ENCODE measurements around the gene BLM.
"Not testable (repeated sequence)": the region's sequence is repeated elsewhere in the genome, so short reads cannot be mapped to it uniquely, and the experiment has no call there.

Gene BLM

GRCh38 chr15:90818251-90819210, 101.4 kb downstream of the BLM start:
- DNase-seq (ENCODE audit: low read depth in 2 of 3, low spot score in 1 of 3) = peak in 1 of 3 donors; percentile 35

GRCh38 chr15:90819390-90819789, 102.2 kb downstream of the BLM start:
- DNase-seq (ENCODE audit: low read depth in 2 of 3, low spot score in 1 of 3) = no peak

DNA sequence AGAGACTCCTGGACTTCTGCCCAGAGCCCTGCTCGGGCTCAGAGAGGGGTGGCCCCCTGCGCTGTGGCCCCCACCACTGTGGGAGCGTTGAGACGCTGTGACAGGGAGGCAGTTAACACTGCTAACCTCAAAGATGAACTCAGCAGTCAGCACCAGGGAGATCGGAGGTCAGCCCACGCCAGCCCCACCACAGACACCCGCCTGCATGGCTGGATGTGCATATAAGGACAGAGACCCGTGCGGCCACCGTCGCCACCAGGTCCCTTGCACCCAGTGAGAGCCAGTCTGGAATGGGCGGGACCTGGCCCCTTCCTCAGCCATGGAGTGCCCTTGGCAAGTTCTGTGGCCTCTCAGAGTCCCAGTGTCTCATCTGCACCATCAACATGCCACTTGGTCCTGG, 102.7 kb downstream of the BLM start:
- DNase-seq (ENCODE audit: low read depth in 2 of 3, low spot score in 1 of 3) = no peak

DNA sequence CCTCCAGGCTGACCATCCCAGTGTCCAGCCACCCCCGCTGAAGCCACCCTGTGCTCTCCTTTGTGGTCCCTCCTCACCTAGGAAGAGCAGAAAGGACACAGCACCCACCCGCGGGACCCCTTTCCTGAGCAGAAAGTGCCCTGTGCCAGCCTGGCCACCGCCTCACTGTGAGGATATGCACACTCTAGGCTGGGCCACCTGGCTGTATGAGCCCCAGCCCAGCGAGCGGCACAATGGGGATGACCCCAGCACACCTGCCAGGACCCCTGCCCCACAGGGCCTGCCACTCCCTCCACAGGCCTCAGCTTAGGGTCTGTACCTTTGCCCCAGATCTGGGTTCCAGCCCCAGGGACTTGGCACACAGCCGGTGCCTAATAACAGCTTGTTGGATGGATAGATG, 103.3 kb downstream of the BLM start:
- DNase-seq (ENCODE audit: low read depth in 2 of 3, low spot score in 1 of 3) = no peak

DNA sequence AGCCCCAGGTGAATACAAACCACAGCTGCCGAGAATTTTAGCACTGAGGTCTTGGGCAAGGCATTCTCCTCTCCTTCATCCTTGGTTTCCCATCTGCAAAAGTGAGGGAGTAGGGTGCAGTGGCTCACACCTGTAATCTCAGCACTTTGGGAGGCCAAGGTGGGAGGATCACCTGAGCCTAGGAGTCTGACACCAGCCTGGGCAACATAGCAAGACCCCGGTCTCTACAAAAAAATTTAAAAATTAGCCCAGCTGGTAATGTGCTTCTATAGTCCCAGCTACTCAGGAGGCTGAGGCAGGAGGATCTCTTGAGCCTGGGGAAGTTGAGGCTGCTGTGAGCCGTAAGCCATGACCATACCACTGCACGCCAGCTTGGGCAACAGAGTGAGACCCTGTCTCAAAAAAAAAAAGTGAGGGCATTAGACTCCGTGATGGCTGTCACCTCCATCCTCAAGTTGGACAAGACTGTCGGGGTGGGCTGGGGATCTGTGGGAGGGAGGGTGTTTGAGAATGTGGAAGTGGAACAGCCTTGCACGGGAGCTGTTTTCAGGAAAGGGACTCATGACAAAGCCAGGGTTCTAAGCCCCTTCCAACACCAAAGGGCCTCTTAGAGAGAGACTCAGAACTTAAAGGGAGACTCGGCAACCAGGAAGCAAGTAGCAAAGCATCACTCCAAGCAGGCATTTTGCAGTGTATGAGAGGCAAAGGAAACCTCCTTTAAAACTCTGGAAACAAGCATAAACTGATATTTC, 105.2 kb downstream of the BLM start:
- DNase-seq (ENCODE audit: low read depth in 2 of 3, low spot score in 1 of 3) = no peak

GRCh38 chr15:90823455-90823974, 106.4 kb downstream of the BLM start:
- DNase-seq (ENCODE audit: low read depth in 2 of 3, low spot score in 1 of 3) = no peak

- not testable (repeated sequence) for DNase-seq (ENCODE audit: low read depth in 2 of 3, low spot score in 1 of 3)
Observed at GRCh38 chr15:90825115-90825899, 108.2 kb downstream of the BLM start.

DNA sequence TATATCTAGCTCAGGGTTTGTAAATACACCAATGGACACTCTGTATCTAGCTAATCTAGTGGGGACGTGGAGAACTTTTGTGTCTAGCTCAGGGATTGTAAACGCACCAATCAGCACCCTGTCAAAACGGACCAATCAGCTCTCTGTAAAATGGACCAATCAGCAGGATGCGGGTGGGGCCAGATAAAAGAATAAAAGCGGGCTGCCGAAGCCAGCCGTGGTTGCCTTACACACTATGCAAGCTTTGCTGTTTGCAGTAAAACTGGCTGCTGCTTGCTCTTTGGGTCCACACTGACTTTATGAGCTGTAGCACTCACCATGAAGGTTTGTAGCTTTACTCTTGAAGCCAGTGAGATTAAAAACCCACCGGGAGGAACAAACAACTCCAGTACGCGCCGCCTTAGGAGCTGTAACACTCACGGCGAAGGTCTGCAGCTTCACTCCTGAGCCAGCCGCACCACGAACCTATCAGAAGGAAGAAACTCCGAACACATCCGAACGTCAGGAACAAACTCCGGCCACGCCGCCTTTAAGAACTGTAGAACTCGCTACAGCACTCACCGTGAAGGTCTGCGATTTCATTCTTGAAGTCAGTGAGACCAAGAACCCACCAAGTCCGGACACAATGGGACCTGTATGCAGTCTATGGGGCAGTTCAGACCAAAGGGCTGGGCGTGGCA, 109.2 kb downstream of the BLM start:
- DNase-seq (ENCODE audit: low read depth in 2 of 3, low spot score in 1 of 3) = not testable (repeated sequence)

- DNase-seq (ENCODE audit: low read depth in 2 of 3, low spot score in 1 of 3) = no peak
Observed at GRCh38 chr15:90826886-90827435, 109.8 kb downstream of the BLM start.

DNA sequence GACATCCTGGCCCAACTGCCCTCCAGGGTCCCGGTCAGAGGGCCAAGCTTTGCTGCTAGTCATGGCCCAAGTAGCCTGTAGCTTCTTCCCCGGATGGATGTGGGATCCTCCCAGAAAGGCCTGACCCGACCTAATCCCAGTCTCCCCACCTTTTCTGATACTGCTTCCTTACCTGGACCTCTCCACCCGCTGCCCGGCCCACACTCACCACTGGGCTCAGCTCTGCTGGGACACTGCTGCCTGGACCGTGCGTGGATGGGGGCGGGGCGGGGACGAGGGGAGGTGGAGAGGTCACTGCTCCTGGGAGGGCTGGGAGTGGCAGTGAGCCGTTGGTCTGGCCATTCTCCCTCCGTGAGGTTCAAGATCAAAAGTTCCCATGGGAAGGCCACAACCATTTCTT, 111.0 kb downstream of the BLM start:
- DNase-seq (ENCODE audit: low read depth in 2 of 3, low spot score in 1 of 3) = no peak

- no peak for DNase-seq (ENCODE audit: low read depth in 2 of 3, low spot score in 1 of 3)
Observed at GRCh38 chr15:90829126-90829525, 112.0 kb downstream of the BLM start.

GRCh38 chr15:90829942-90830440, 112.8 kb downstream of the BLM start:
- peak; percentile 65 to 81 (median 72) for DNase-seq (ENCODE audit: low read depth in 2 of 3, low spot score in 1 of 3)

DNA sequence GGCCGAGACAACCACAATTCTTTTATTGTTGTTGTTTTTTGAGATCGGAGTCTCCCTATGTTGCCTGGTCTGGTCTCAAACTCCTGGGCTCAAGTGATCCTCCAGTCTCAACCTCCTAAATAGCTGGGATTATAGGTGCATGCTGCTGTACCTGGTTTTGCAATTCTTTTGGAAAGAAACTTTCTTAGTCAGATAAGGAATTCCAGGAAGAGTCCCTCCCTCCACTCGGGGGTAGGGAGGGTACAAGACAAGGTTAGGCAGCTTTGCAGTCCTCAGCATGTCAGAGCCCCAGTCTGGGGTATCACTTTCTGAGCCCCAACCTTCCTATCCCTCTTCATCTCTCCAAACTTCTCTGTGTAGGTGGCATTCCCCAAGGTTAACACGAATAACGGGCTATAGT, 117.5 kb downstream of the BLM start:
- no peak for DNase-seq (ENCODE audit: low read depth in 2 of 3, low spot score in 1 of 3)

- DNase-seq (ENCODE audit: low read depth in 2 of 3, low spot score in 1 of 3) = no peak
Observed at GRCh38 chr15:90836296-90836871, 119.2 kb downstream of the BLM start.

DNA sequence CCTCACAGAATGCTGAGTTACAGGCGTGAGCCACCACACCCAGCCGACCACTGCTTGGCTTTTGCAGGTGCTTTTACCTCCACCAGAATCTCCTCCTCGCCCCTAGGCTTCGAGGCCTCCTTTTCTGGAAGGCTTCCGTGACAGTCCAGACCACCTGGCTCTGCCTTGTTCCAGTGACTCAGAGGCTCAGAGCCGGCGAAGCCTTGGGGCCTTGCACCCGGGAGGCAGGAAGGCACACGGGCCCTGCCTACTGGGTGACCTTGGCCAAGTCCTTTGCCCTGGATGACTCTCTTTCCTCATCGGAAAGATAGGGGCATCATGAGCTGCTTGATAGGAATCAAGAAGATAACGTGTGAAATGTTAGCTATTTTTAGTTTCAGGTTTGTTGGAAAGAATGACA, 119.9 kb downstream of the BLM start:
- DNase-seq (ENCODE audit: low read depth in 2 of 3, low spot score in 1 of 3) = peak in 1 of 3 donors; percentile 72

- DNase-seq (ENCODE audit: low read depth in 2 of 3, low spot score in 1 of 3) = peak; percentile 85 to 90 (median 86)
Observed at GRCh38 chr15:90838139-90838538, 121.0 kb downstream of the BLM start.

GRCh38 chr15:90838544-90838943, 121.4 kb downstream of the BLM start:
- no peak for DNase-seq (ENCODE audit: low read depth in 2 of 3, low spot score in 1 of 3)

DNA sequence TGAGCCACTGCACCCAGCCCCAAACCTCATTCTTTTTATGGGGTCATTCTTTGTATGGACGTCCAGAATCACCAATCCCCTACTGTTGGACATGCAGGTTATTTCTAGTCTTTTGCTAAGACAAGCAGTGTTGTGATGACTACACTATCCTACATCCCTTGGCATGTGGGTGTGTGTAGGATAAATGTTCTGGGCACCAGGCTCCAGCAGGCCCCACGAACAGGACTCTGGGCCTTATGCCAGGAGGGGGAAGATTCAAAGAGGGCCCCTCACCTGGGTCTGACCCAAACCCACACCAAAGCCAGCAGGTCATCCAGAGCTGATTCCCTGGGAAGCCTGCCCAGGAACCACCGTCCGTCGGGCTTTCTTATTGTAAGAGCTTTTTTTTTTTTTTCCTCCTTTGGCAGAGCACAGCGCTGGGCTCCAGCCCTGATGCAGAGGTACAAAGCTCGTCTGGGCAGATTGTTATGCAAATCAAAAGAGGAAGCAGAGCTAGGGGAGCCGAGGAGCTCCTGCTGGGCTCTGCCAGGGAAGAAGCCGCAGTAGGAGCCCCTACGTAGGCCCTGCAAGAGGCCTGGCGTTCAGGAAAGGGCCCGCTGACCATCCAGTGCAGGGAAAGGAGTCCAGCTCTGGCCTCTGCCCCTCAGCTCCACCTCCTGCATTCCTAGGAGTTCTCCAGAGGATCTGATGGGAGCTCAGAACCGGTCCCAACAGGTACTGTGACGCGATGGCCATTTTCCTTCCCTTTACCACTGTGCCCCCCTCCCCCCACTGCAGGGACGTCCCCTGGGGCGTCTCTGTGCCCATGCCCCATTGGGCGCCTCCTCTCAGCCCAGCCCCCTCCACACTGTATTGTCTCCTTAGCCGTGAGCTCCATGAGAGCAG, 122.3 kb downstream of the BLM start:
- DNase-seq (ENCODE audit: low read depth in 2 of 3, low spot score in 1 of 3) = peak in 1 of 3 donors; percentile 56
